GM04503 (cell line): Measurements from ENCODE around the gene LIPE.

ENCODE experiments used
- DNase-seq: peaks from one replicate; pipeline ENCODE4 v3.0.0-alpha.2; 2012; ENCODE audit warnings: low read depth

The LIPE gene

DNA sequence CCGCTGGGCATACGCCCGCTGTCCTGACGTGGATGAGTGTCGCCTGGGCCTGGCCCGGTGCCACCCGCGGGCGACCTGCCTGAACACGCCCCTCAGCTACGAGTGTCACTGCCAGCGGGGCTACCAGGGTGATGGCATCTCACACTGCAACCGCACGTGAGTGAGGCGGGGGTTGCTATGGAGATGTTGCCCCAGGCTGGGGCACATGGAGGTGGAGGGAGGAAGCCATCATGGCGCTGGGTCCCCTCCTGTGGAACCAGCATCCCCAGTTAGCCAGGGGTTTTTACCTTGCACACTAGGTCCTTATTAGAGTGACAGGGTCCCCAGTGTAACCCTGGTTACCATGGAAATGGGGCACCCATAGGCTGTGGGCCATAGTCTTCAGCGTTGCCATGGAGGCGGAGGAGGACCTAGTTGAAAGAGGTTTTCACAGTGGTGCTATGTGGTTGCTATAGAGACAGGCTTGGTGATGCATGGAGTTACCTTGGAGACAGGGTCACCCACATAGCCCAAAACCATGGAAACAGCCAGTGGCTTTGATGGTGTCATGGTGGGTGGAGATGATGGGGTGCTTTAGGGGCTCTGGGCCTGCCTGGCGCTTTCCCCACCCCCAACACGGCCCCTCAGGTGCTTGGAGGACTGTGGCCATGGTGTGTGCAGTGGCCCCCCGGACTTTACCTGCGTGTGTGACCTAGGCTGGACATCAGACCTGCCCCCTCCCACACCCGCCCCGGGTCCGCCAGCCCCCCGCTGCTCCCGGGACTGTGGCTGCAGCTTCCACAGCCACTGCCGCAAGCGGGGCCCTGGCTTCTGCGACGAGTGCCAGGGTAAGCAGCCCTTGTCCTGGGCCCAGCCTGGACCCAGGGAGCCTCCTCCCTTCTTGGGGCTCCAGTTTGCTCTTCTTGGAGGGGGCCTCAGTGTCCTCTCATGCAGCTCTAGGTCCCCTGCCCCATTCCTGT is 74.6 kb downstream of the LIPE start:
- no peak for DNase-seq
